Endothelial cell of umbilical vein (primary cell): ENCODE results near the gene FMNL3. TPM values are rescaled to one million over a fixed set of nuclear protein-coding genes. Genes with fewer than 3 reads are reported as not detected.

ENCODE experiments used
- BruUV-seq: library from RNA; stranded (reverse); fragments of 400-500 nt; replicated peaks from 2 replicates; lab custom pipeline; 2021; lab: Mats Ljungman, UMichigan
- CTCF ChIA-PET: fragments of 300-600, 350-600 bp; sonication (Branson Sonifier 250); formaldehyde crosslinking; loops from one replicate; lab custom pipeline; 2021; ENCODE audit warnings: antibody characterized with exemption, inconsistent platforms; lab: Charles Lee
- POLR2A ChIA-PET: fragments of 300-600, 350-600 bp; sonication (Branson Sonifier 250); formaldehyde crosslinking; loops from one replicate; lab custom pipeline; 2021; ENCODE audit warnings: antibody characterized with exemption, inconsistent platforms; lab: Charles Lee
- DNase-seq: peaks from one replicate; pipeline ENCODE4 v3.0.0-alpha.2; 2011; ENCODE audit warnings: low read depth, low spot score
- FAIRE-seq: peaks from 2 replicates; lab custom pipeline; 2011; peaks lifted over from hg19 to GRCh38; lab: Jason Lieb, UNC
- H2AFZ ChIP-seq: 2 replicates; pipeline ENCODE4 v1.6.0; 2012; ENCODE audit warnings: low read depth, low read length, control low read depth, inconsistent platforms
- H3K27ac ChIP-seq: 2 replicates; pipeline ENCODE4 v1.5.1; 2011; ENCODE audit warnings: low read depth, mild to moderate bottlenecking, control low read depth, low read length, moderate library complexity; ENCODE audit not compliant: insufficient read depth
- H3K27me3 ChIP-seq, 2 experiments: 2 replicates each; pipeline versions ENCODE4 v1.6.0 to v1.6.1; 2011; ENCODE audit warnings: low read length in 2 of 2, mixed read lengths in 1 of 2; ENCODE audit not compliant: control insufficient read depth in 2 of 2, insufficient read depth in 2 of 2
- H3K36me3 ChIP-seq, 2 experiments: 2 replicates in 1 of 2; 3 replicates in 1 of 2; pipeline ENCODE4 v1.5.1; 2011; ENCODE audit warnings: low read length in 2 of 2, mild to moderate bottlenecking in 1 of 2, moderate library complexity in 1 of 2; ENCODE audit not compliant: control insufficient read depth in 2 of 2, insufficient read depth in 2 of 2; ENCODE audit errors: extremely low read depth in 1 of 2
- H3K4me1 ChIP-seq: 3 replicates; pipeline ENCODE4 v1.5.1; 2011; ENCODE audit warnings: mild to moderate bottlenecking, low read length; ENCODE audit not compliant: control insufficient read depth, insufficient read depth; ENCODE audit errors: extremely low read depth
- H3K4me2 ChIP-seq: 2 replicates; pipeline ENCODE4 v1.6.1; 2011; ENCODE audit warnings: low read length, control low read depth, mixed read lengths; ENCODE audit not compliant: insufficient read depth
- H3K4me3 ChIP-seq, 3 experiments: fragments of 200-600 bp in 1 of 3; sonication (generic), shearing (Covaris generic) in 1 of 3; replicated peaks in 1 of 3; 2 replicates each; pipeline ENCODE4 v1.5.1; 2011 to 2016; ENCODE audit warnings: control low read depth in 3 of 3, low read length in 3 of 3, mild to moderate bottlenecking in 2 of 3, inconsistent platforms in 1 of 3, low read depth in 1 of 3, moderate library complexity in 1 of 3; ENCODE audit not compliant: insufficient read depth in 1 of 3
- H3K79me2 ChIP-seq: 2 replicates; pipeline ENCODE4 v1.6.0; 2012; ENCODE audit warnings: low read length, inconsistent platforms; ENCODE audit not compliant: control insufficient read depth, insufficient read depth
- H3K9ac ChIP-seq: replicated peaks from 2 replicates; pipeline ENCODE3; 2011; ENCODE audit warnings: low read length, control low read depth; ENCODE audit not compliant: insufficient read depth; ENCODE audit errors: extremely low read depth
- H3K9me1 ChIP-seq: replicated peaks from 3 replicates; pipeline ENCODE4 v1.6.0; 2011; ENCODE audit warnings: mild to moderate bottlenecking, low read length; ENCODE audit not compliant: control insufficient read depth, insufficient read depth; ENCODE audit errors: extremely low read depth
- H3K9me3 ChIP-seq: replicated peaks from 2 replicates; pipeline ENCODE4 v1.5.1; 2012; ENCODE audit warnings: low read length, inconsistent platforms; ENCODE audit not compliant: control insufficient read depth, insufficient read depth
- H4K20me1 ChIP-seq: replicated peaks from 2 replicates; pipeline ENCODE3; 2011; ENCODE audit warnings: mild to moderate bottlenecking, low read length; ENCODE audit not compliant: control insufficient read depth, insufficient read depth; ENCODE audit errors: extremely low read depth
- CTCF ChIP-seq, 2 donors: IDR thresholded peaks; 1 replicate in 1 of 2; 2 replicates in 1 of 2; pipeline ENCODE4 v1.5.1; 2011; ENCODE audit warnings: low read length in 2 of 2, mild to moderate bottlenecking in 2 of 2, moderate library complexity in 2 of 2, control low read depth in 1 of 2, inconsistent platforms in 1 of 2, low read depth in 1 of 2; ENCODE audit not compliant: insufficient read depth in 1 of 2; ENCODE audit errors: extremely low read depth in 1 of 2
- FOS ChIP-seq: IDR thresholded peaks from 2 replicates; pipeline ENCODE4 v1.6.1; 2011; ENCODE audit warnings: mild to moderate bottlenecking, low read length, moderate library complexity, borderline replicate concordance; ENCODE audit not compliant: insufficient read depth
- JUN ChIP-seq: IDR thresholded peaks from 2 replicates; pipeline ENCODE4 v1.6.1; 2011; ENCODE audit warnings: borderline replicate concordance, low read depth; ENCODE audit not compliant: insufficient read length, insufficient read depth
- POLR2AphosphoS5 ChIP-seq: IDR thresholded peaks from 2 replicates; pipeline ENCODE4 v1.6.1; 2012; ENCODE audit warnings: low read depth, mild to moderate bottlenecking, control low read depth, low read length, moderate library complexity; ENCODE audit not compliant: insufficient read depth
- dilution Hi-C: fragments of 300-500 bp; cut with MboI; formaldehyde crosslinking; loops from one replicate; pipeline ENCODE4 v1.15.0; 2019; ENCODE audit warnings: low sequenced_read_pairs; ENCODE audit not compliant: extremely low pct_ligation_motif_present
- intact Hi-C: fragments of 100-400 bp; cut with micrococcal nuclease; formaldehyde crosslinking; loops from one replicate; pipeline ENCODE4 v1.10.0; 2022
- polyA plus RNA-seq, 4 experiments: library from polyadenylated mRNA; depleted of rRNA in 3 of 4; stranded (reverse) in 3 of 4; unstranded in 1 of 4; fragments of >200 nt; gene quantifications; 2 replicates each; pipeline versions ENCODE4 v1.2.1 to v1.2.3, GENCODE V29; 2011 to 2012; ENCODE audit warnings: missing spikeins in 1 of 4
- total RNA-seq: library from RNA; stranded (reverse); gene quantifications from 2 replicates; pipeline ENCODE4 v1.2.3, GENCODE V29; 2021

FMNL3 gene
- total and polyA plus RNA-seq, 2 donors (not counting 3 experiments of a cell fraction or from before 2014, with no cell fraction given), result 35.1 to 93.3 TPM

DNA sequence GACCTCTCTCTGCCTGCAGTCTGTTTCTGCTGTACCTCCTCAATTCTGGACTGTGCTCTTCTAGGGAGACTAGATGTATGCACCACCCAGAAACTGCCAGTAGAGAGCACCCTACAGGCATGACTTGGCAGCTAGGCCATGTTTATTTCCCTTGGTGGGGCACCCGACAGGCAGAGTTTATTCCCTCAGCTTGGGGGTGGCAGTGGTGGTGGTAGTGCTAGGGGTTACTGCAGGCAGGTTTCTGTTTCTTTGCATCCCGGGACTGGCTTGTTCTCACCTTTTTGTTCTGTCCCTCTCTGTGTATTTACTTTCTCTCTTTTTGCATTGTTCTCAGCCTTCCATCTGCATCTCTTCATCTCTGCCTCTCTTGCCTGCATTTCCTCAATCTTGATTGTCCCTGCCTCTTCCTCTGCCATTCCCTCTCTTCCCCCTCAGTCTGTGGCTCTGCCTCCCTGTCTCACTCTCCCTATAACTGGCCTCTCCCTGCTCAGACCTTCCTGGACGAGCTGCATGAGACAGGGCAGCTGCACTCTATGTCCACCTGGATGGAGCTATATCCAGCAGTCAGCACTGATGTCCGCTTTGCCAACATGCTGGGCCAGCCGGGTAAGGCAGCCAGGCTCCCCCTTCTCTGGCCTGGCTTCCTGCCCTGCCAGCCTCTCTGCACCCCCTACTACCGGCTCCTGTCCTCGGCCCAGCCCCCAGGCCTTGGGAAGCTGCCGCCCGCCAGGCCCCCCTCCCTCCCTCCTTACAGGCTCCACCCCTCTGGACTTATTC is 70.0 kb downstream of the FMNL3 start:
- H4K20me1 ChIP-seq, result no peaks in the 10 kb centered on the region
- ChIA-PET CTCF (interaction anchor here (0.7 to 4.6 kb wide), 24 partner anchors 8 to 305 kb away, joined by 3 to 59 read pairs (median 6); partner anchors contain the start of genes FMNL3, PRPF40B and TMBIM6), POLR2A (interaction anchor here (1.0 kb wide), 1 partner anchor 36 kb away, joined by 3 read pairs; no protein-coding TSS in a partner anchor)
- peak; percentile 76 for DNase-seq
- no peaks in the 10 kb centered on the region for H3K9me1 ChIP-seq
- H3K27ac ChIP-seq, result peak overlapping the region; percentile 48
- H3K4me3 ChIP-seq, result no peak overlapping the region
- peaks cover 0 to under 1% of the 10 kb centered on the region in 2 experiments for H3K36me3 ChIP-seq
- H3K4me1 ChIP-seq, result peaks cover 12% of the 10 kb centered on the region
- H3K9me3 ChIP-seq, result no peaks in the 10 kb centered on the region
- peak overlapping the region; percentile 28 for H3K4me2 ChIP-seq
- H3K9ac ChIP-seq, result no peak overlapping the region
- intact Hi-C loops, result loop anchor here (1.0 to 5.0 kb wide), 3 partner anchors 70 to 190 kb away; partner anchors contain the start of genes FMNL3, NCKAP5L and TMBIM6
- no TSS peak for BruUV-seq
- TF ChIP-seq JUN (no peak), FOS (no peak), POLR2AphosphoS5 (no peak), CTCF (IDR thresholded peaks at IDR 0.05; ENCODE audit: extremely low read depth in 1 of 2, insufficient read depth in 1 of 2, low read depth in 1 of 2, low read length in 2 of 2) (peak; percentile 73 to 76)
- H3K27me3 ChIP-seq, result no peaks in the 10 kb centered on the region
- FAIRE-seq, result peak; percentile 95
- no peaks in the 10 kb centered on the region for H3K79me2 ChIP-seq
- dilution Hi-C loops, result no loop called here
- H2AFZ ChIP-seq, result no peak overlapping the region
